H9 (cell line): ENCODE results near the gene RHEX. TPM values are rescaled to one million over a fixed set of nuclear protein-coding genes. Genes with fewer than 3 reads are reported as not detected.

Experiments used
- DNase-seq: peaks from one replicate; pipeline ENCODE4 v3.0.0-alpha.2; 2017
- H2AFZ ChIP-seq: one replicate; pipeline ENCODE4 v1.6.1; 2013; ENCODE audit warnings: mild to moderate bottlenecking, low read length, control low read depth, moderate library complexity
- H2AK5ac ChIP-seq: 2 replicates; pipeline ENCODE4 v1.6.1; 2013; ENCODE audit warnings: low read length, control low read depth, mixed read lengths; ENCODE audit not compliant: insufficient read length
- H2BK120ac ChIP-seq: one replicate; pipeline ENCODE4 v1.6.1; 2013; ENCODE audit warnings: low read depth, mild to moderate bottlenecking, low read length, control low read depth, inconsistent platforms; ENCODE audit not compliant: poor library complexity, severe bottlenecking
- H2BK12ac ChIP-seq: 2 replicates; pipeline ENCODE4 v1.6.1; 2013; ENCODE audit warnings: low read length, control low read depth, mixed read lengths, low read depth; ENCODE audit not compliant: insufficient read length
- H2BK15ac ChIP-seq: 2 replicates; pipeline ENCODE4 v1.6.1; 2013; ENCODE audit warnings: low read depth, low read length, control low read depth
- H2BK20ac ChIP-seq: one replicate; pipeline ENCODE4 v1.6.1; 2013; ENCODE audit warnings: low read depth, mild to moderate bottlenecking, low read length, control low read depth, inconsistent platforms; ENCODE audit not compliant: poor library complexity, severe bottlenecking
- H2BK5ac ChIP-seq: 2 replicates; pipeline ENCODE4 v1.6.1; 2013; ENCODE audit warnings: low read length, control low read depth, mixed read lengths; ENCODE audit not compliant: insufficient read length
- H3K14ac ChIP-seq: 2 replicates; pipeline ENCODE4 v1.6.1; 2013; ENCODE audit warnings: low read length, control low read depth; ENCODE audit not compliant: insufficient read depth
- H3K18ac ChIP-seq: 2 replicates; pipeline ENCODE4 v1.6.1; 2013; ENCODE audit warnings: low read depth, mild to moderate bottlenecking, mixed read lengths, low read length, control low read depth; ENCODE audit not compliant: insufficient read length
- H3K23ac ChIP-seq: 2 replicates; pipeline ENCODE4 v1.6.1; 2013; ENCODE audit warnings: low read length, control low read depth, mixed read lengths, low read depth; ENCODE audit not compliant: insufficient read length
- H3K23me2 ChIP-seq: 2 replicates; pipeline ENCODE4 v1.6.1; 2013; ENCODE audit warnings: low read depth, mild to moderate bottlenecking, mixed read lengths, low read length, control low read depth; ENCODE audit not compliant: insufficient read length, poor library complexity, severe bottlenecking
- H3K27ac ChIP-seq: 2 replicates; pipeline ENCODE4 v1.5.1; 2013; ENCODE audit warnings: low read length, control low read depth, mixed read lengths, low read depth; ENCODE audit not compliant: insufficient read length
- H3K27me3 ChIP-seq: 2 replicates; pipeline ENCODE4 v1.6.1; 2013; ENCODE audit warnings: low read length, control low read depth, inconsistent platforms; ENCODE audit not compliant: insufficient read depth
- H3K4ac ChIP-seq: 2 replicates; pipeline ENCODE4 v1.6.1; 2013; ENCODE audit warnings: low read depth, mild to moderate bottlenecking, control low read depth, inconsistent platforms, low read length, moderate library complexity
- H3K4me1 ChIP-seq: 2 replicates; pipeline ENCODE4 v1.6.1; 2013; ENCODE audit warnings: low read length, control low read depth, inconsistent platforms; ENCODE audit not compliant: insufficient read depth
- H3K4me2 ChIP-seq: 2 replicates; pipeline ENCODE4 v1.6.1; 2013; ENCODE audit warnings: low read length, control low read depth, mixed read lengths; ENCODE audit not compliant: insufficient read length, insufficient read depth
- H3K56ac ChIP-seq: 2 replicates; pipeline ENCODE4 v1.6.1; 2013; ENCODE audit warnings: low read depth, mild to moderate bottlenecking, mixed read lengths, low read length, control low read depth; ENCODE audit not compliant: insufficient read length
- H3K79me1 ChIP-seq: 2 replicates; pipeline ENCODE4 v1.6.1; 2013; ENCODE audit warnings: low read depth, mild to moderate bottlenecking, moderate library complexity, low read length, control low read depth, inconsistent platforms; ENCODE audit not compliant: insufficient read depth, poor library complexity, severe bottlenecking
- H3K79me2 ChIP-seq: 2 replicates; pipeline ENCODE4 v1.6.1; 2013; ENCODE audit warnings: low read length, control low read depth, inconsistent platforms; ENCODE audit not compliant: insufficient read depth
- H3K9ac ChIP-seq: 2 replicates; pipeline ENCODE4 v1.6.1; 2013; ENCODE audit warnings: low read length, control low read depth, mixed read lengths; ENCODE audit not compliant: insufficient read length; ENCODE audit errors: extremely low read depth
- H3K9me3 ChIP-seq: one replicate; pipeline ENCODE4 v1.6.1; 2013; ENCODE audit warnings: low read depth, low read length, inconsistent platforms; ENCODE audit not compliant: control insufficient read depth
- H3T11ph ChIP-seq: one replicate; pipeline ENCODE4 v1.6.1; 2013; ENCODE audit warnings: mild to moderate bottlenecking, low read length, control low read depth, inconsistent platforms
- H4K20me1 ChIP-seq: one replicate; pipeline ENCODE4 v1.6.1; 2013; ENCODE audit not compliant: control insufficient read depth, insufficient read length, insufficient read depth
- H4K5ac ChIP-seq: 2 replicates; pipeline ENCODE4 v1.6.1; 2013; ENCODE audit warnings: low read depth, mild to moderate bottlenecking, mixed read lengths, low read length, control low read depth; ENCODE audit not compliant: insufficient read length
- H4K8ac ChIP-seq: replicated peaks from 2 replicates; pipeline ENCODE4 v1.6.1; 2013; ENCODE audit warnings: low read length, control low read depth, mixed read lengths, low read depth; ENCODE audit not compliant: insufficient read length
- H4K91ac ChIP-seq: 2 replicates; pipeline ENCODE4 v1.6.1; 2013; ENCODE audit warnings: low read depth, mild to moderate bottlenecking, moderate library complexity, mixed read lengths, low read length, control low read depth; ENCODE audit not compliant: insufficient read length
- H3K27ac Mint-ChIP-seq, 3 experiments: 2 replicates in 2 of 3; 3 replicates in 1 of 3; pipeline ENCODE4 v1.8.0; 2020 to 2021; ENCODE audit warnings: mixed read lengths in 3 of 3, mild to moderate bottlenecking in 1 of 3, moderate library complexity in 1 of 3
- H3K27me3 Mint-ChIP-seq: 2 replicates; pipeline ENCODE4 v1.8.0; 2021; ENCODE audit warnings: low read depth, mild to moderate bottlenecking, moderate library complexity, mixed read lengths
- H3K36me3 Mint-ChIP-seq, 3 experiments: 2 replicates in 2 of 3; 3 replicates in 1 of 3; pipeline ENCODE4 v1.8.0; 2020 to 2021; ENCODE audit warnings: low read depth in 3 of 3, mixed read lengths in 3 of 3; ENCODE audit not compliant: insufficient read depth in 1 of 3
- H3K4me1 Mint-ChIP-seq, 2 experiments: 2 replicates each; pipeline ENCODE4 v1.8.0; 2020; ENCODE audit warnings: mixed read lengths in 2 of 2
- H3K4me3 Mint-ChIP-seq, 2 experiments: 2 replicates in 1 of 2; 3 replicates in 1 of 2; pipeline ENCODE4 v1.8.0; 2020 to 2021; ENCODE audit warnings: mild to moderate bottlenecking in 2 of 2, mixed read lengths in 2 of 2, moderate library complexity in 1 of 2
- H3K9me3 Mint-ChIP-seq, 2 experiments: 2 replicates in 1 of 2; 3 replicates in 1 of 2; pipeline ENCODE4 v1.8.0; 2020; ENCODE audit warnings: mild to moderate bottlenecking in 2 of 2, mixed read lengths in 2 of 2, moderate library complexity in 1 of 2
- CTCF ChIP-seq: fragments of 200-600 bp; sonication (generic); conservative IDR thresholded peaks from 3 replicates; pipeline ENCODE4 v1.8.0; 2021; ENCODE audit warnings: antibody characterized with exemption, mild to moderate bottlenecking
- WGBS: extraction: QIAGEN DNeasy Blood & Tissue Kit; methylation state at CpG from one replicate; pipeline ENCODE4 v1.1.7; 2013; ENCODE audit warnings: missing lambda C conversion rate, low lambda C conversion rate, mixed read lengths; ENCODE audit not compliant: insufficient read length; ENCODE audit errors: extremely low coverage; 5-methylcytosine and 5-hydroxymethylcytosine counted together
- total RNA-seq: library from RNA; stranded (reverse); gene quantifications from 2 replicates; pipeline ENCODE4 v1.2.1, GENCODE V29; 2021

Gene RHEX
- total RNA-seq, 1 experiment from 2014 or later = not detected

- no peak overlapping the region for H3K4me3 Mint-ChIP-seq
- no peak overlapping the region for H2BK15ac ChIP-seq
- no peaks in the 10 kb centered on the region for H4K20me1 ChIP-seq
- no peak overlapping the region for H3K23ac ChIP-seq
- no peaks in the 10 kb centered on the region for H3K79me2 ChIP-seq
- peaks cover 6 to 10% (median 9%) of the 10 kb centered on the region in 3 experiments for H3K36me3 Mint-ChIP-seq
- no peak for TF ChIP-seq CTCF
- no peak overlapping the region for H4K91ac ChIP-seq
- H4K5ac ChIP-seq = no peak overlapping the region
- no peak overlapping the region for H2AK5ac ChIP-seq
- no peaks in the 10 kb centered on the region; the same call in 1 of the 2 replicates for H3K4me1 ChIP-seq
- no peak overlapping the region for H3K9ac ChIP-seq
- H3K27me3 ChIP-seq = no peaks in the 10 kb centered on the region
- H3K56ac ChIP-seq = no peak overlapping the region
- no peak overlapping the region for H3K4me2 ChIP-seq
- DNase-seq = no peak
- no peak overlapping the region for H3K4ac ChIP-seq
- no peak overlapping the region for H3K18ac ChIP-seq
- no peak overlapping the region for H2AFZ ChIP-seq
- no peak overlapping the region for H3K27ac Mint-ChIP-seq
- H2BK20ac ChIP-seq = no peak overlapping the region
- H3K14ac ChIP-seq = no peak overlapping the region
- no peak overlapping the region for H2BK120ac ChIP-seq
- peaks cover 14 to 18% of the 10 kb centered on the region in 2 experiments for H3K9me3 Mint-ChIP-seq
- H3T11ph ChIP-seq = no peak overlapping the region
- no peak overlapping the region for H2BK5ac ChIP-seq
- H3K23me2 ChIP-seq = no peaks in the 10 kb centered on the region
- no peak overlapping the region for H3K27ac ChIP-seq
- WGBS = no CpG with 5 or more reads among the region's 3 CpGs
- H3K9me3 ChIP-seq = no peaks in the 10 kb centered on the region
- H2BK12ac ChIP-seq = no peak overlapping the region
- H3K27me3 Mint-ChIP-seq = peaks cover 7% of the 10 kb centered on the region
- no peak overlapping the region for H4K8ac ChIP-seq
- peaks cover 0 to 6% of the 10 kb centered on the region in 2 experiments; a peak in 1 of 4 replicates for H3K4me1 Mint-ChIP-seq
- no peaks in the 10 kb centered on the region for H3K79me1 ChIP-seq
Observed at GRCh38 chr1:206060844-206061243, 7.9 kb downstream of the RHEX start.
